GM20000 (cell line): ENCODE results near the gene UPK1B.

ENCODE experiments used
- DNase-seq: peaks from one replicate; pipeline ENCODE4 v3.0.0; 2012; ENCODE audit warnings: low spot score
- CTCF ChIP-seq: IDR thresholded peaks from 2 replicates; pipeline ENCODE4 v1.5.1; 2012; ENCODE audit warnings: mild to moderate bottlenecking, control low read depth; ENCODE audit errors: extremely low read depth, missing control alignments

UPK1B gene

GRCh38 chr3:119195911-119196310 is 22.5 kb downstream of the UPK1B start:
- TF ChIP-seq CTCF: no peak
- no peak for DNase-seq

DNA sequence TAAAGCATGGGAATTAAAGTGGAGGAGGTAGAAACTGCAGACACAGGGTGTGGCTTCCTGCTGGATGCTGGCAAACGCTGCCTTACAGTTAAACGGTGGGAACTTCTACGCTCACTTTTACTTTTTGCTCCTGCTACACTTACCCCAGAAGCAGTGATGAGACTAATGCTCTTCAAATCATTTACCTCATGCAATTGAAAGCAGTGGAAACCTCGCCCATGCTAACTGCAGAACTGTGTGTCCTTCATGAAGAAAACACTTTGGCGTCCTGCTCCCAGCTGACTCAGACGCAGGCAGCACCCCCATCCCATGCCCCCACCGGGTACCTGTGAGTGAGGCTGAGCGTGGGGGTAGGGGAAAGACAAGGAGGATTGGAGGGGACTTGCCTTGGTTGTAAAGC is 31.8 kb downstream of the UPK1B start:
- TF ChIP-seq CTCF: no peak

DNA sequence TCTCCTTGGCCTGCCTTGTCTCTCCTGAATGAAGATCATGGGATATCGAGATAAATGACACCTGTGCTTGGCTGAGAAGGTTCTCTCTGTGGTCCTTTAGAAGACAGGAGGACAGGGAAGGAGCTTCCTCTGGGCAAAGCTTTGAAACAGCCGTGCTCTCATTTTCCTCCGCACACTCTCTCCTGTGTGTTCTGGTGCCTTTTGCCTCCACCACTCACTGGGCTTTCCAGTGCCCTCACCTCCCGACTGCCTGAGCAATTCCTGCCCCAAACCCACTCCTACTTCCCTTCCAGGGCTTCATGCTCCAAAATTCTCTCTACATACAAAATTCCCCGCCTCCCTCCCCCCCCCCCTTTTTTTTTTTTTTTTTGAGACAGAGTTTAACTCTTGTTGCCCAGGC is 32.3 kb downstream of the UPK1B start:
- no peak for TF ChIP-seq CTCF
- DNase-seq: no peak

More for the DNA sequence above, 31.8 kb downstream of the UPK1B start:
- no peak for DNase-seq

DNA sequence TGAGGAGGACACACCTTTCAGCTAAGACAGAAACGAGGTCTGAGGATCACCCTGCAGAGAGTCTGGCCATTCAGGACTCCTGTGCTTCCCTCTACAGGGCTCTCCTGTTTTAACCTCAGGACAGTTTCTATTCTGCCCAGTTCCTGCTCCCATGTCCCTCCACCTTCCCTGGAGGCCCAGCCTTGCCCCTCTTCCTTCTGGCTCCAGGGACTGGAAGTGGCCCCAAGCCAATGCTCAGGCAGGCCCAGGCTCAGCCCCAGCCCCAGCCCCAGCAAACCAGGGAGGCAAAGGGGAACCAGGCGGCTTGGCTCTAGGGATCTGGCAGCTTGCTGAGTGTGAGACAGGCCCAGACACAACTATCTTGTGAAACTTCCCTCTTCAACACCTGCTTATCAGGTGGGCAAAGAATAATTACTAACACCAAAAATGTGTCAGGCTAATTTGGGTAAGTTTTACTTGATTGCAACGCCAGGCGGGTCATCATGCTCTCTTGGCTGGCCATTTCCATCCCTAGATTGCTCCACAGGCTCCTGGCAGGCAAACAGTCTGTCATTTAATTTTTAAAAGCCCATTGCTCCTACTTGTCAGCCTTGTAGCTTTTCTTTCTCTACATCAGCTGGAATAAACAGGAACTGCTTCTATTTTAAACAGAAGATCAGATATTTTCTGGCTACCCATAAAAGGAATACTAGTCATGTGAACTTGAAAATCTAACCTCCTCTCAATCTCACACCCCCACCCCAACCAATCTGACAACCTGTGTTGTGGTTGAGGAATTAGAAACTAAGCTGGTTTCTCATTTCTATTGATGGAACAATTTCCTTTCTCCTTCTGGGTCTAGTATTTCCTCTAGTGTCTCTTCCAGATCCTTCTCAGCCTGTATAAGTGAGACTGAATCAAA is 33.5 kb downstream of the UPK1B start:
- DNase-seq: no peak

GRCh38 chr3:119207512-119207875 is 34.1 kb downstream of the UPK1B start:
- no peak for DNase-seq
- no peak for TF ChIP-seq CTCF

More for the DNA sequence above, 33.5 kb downstream of the UPK1B start:
- TF ChIP-seq CTCF: no peak

DNA sequence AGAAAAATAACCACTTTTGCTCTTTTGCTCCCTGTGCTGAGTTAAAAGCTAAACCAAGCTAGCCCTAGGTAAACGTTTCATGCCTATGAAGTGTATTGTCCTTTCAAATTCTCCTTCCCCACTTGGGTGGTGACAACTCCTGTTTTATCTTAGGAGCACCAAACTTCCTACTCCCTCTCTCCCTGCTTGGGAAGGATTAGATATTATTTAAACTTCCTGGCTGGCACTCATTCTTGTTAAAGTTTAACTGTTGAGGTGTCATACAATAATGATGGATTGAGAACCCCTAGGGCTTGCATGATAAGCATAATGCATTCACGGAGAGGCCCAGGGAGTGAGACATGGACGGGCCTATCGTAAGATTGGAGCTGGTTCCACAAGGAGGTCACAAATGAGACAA is 37.8 kb downstream of the UPK1B start:
- DNase-seq: no peak
- no peak for TF ChIP-seq CTCF

- no peak for TF ChIP-seq CTCF
- DNase-seq: no peak
Observed at GRCh38 chr3:119211803-119212202, 38.4 kb downstream of the UPK1B start.
